ENCODE results near the gene FCRL5. TPM values are rescaled to one million over a fixed set of nuclear protein-coding genes. Genes with fewer than 3 reads are reported as not detected.

The FCRL5 gene
- total and polyA plus RNA-seq, 3 experiments from 2014 or later: not detected

DNA sequence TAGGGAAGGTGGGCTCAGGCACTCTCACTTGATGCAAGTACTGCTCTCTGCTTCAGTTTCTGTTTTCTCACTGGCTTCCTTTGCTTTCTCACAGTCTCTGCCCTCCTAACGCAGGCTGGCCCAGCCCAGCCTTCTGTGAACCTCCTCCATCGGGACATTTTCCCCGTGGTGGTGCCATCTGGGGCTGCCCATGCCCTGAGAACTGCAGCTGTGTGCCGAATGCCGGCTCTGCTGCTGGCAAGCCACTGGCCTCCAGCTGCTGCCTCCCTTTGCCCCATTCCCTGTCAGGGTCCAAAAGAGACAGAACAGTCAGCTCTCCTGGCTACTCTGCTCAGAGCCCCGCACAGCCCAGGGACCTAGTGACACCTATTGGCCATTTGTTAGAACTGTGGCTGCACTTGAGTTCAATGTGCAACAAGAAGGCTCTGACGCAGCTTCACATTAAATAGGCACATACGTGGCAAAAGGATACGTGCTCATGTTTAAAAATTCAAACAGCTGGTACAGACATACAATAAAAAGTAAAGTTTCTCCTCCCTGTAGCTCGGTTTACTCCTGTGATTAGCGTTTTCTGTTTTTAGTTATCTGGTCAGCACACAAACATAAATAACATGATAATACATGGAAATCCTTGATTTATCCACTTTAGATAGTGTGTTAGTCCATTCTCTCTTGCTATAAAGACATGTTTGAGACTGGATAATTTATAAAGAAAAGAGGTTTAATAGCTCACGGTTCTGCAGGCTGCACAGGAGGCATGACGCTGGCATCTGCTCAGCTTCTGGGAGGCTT lies 46.6 kb downstream of the FCRL5 start:
- no peaks in the 10 kb centered on the region for H3K9me3 Mint-ChIP-seq
- Histone ChIP-seq H3K36me3 (ENCODE audit: insufficient read depth, low read length) (no peaks in the 10 kb centered on the region), H3K27ac (ENCODE audit: low read depth, low read length) (no peak overlapping the region), H3K27me3 (ENCODE audit: insufficient read depth, low read length, poor library complexity, severe bottlenecking) (no peaks in the 10 kb centered on the region), H3K4me1 (ENCODE audit: insufficient read depth, low read length) (no peaks in the 10 kb centered on the region), H3K9me3 (ENCODE audit: low read length) (no peaks in the 10 kb centered on the region), H3K4me3 (ENCODE audit: low read length) (no peak overlapping the region)
- no peak overlapping the region for H3K27ac Mint-ChIP-seq
- ChIA-PET POLR2A (no interaction called here), CTCF (interaction anchor here (1.2 kb wide), 2 partner anchors 10 to 134 kb away, joined by 3 to 5 read pairs; no protein-coding TSS in a partner anchor)
- H3K27me3 Mint-ChIP-seq: peaks cover 0 to 17% of the 10 kb centered on the region in 2 donors
- H3K36me3 Mint-ChIP-seq: no peaks in the 10 kb centered on the region
- no peak for DNase-seq
- H3K4me1 Mint-ChIP-seq: no peaks in the 10 kb centered on the region
- no peak overlapping the region for H3K4me3 Mint-ChIP-seq

DNA sequence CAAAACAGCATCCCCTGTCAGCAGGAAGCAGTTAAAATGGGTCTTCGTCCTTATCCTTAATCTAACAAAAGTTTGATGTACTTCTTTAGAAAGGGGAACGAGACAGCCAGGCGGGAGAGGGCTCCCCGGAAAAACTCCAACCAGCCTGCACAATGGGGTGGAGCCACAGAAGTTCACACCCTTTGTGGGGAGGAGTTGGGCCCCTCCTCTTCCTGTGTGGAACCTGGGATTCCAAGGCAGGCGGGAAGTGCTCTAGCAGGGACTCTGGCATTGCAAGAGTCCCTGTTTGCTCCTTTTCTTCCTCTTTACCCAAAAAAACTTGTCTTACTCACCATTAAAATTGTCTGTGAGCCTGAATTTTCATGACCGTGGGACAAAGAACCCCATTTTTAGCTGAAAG lies 47.7 kb downstream of the FCRL5 start:
- no peaks in the 10 kb centered on the region for H3K27me3 ChIP-seq (ENCODE audit: insufficient read depth, low read length, poor library complexity, severe bottlenecking)
- peaks cover 0 to 21% of the 10 kb centered on the region in 2 donors for H3K27me3 Mint-ChIP-seq
- POLR2A ChIA-PET: no interaction called here
- CTCF ChIA-PET: interaction anchor here (1.2 kb wide), 1 partner anchor 133 kb away, joined by 3 read pairs; no protein-coding TSS in a partner anchor
- H3K9me3 Mint-ChIP-seq: no peaks in the 10 kb centered on the region
- H3K36me3 ChIP-seq (ENCODE audit: insufficient read depth, low read length): no peaks in the 10 kb centered on the region
- H3K9me3 ChIP-seq (ENCODE audit: low read length): no peaks in the 10 kb centered on the region
- no peak overlapping the region for H3K27ac ChIP-seq (ENCODE audit: low read depth, low read length)
- H3K27ac Mint-ChIP-seq: no peak overlapping the region
- no peaks in the 10 kb centered on the region for H3K4me1 ChIP-seq (ENCODE audit: insufficient read depth, low read length)
- no peaks in the 10 kb centered on the region for H3K4me1 Mint-ChIP-seq
- DNase-seq: no peak
- no peak overlapping the region for H3K4me3 Mint-ChIP-seq
- H3K4me3 ChIP-seq (ENCODE audit: low read length): no peak overlapping the region
- H3K36me3 Mint-ChIP-seq: no peaks in the 10 kb centered on the region

DNA sequence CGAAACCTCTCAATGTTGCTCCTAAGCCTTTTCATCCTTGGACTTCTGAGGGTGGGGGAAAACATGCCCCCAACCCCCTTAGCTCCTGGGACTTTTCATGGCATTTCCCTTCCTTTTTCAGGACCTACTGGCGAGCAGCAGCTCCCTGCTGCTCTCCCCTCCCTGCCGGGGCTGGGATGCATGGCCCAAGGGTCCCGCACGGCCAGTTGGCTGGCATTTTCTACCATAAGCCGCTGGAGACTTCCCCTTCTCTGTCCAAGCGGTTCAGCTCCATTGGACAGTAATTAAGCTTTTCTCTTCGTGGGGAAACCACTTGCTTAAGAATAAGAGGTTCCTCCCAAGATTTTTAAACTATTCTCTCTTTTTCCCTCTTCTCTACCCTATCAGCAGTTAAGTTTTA lies 52.8 kb downstream of the FCRL5 start:
- H3K9me3 Mint-ChIP-seq: no peaks in the 10 kb centered on the region
- Histone ChIP-seq H3K27ac (ENCODE audit: low read depth, low read length) (no peak overlapping the region), H3K36me3 (ENCODE audit: insufficient read depth, low read length) (no peaks in the 10 kb centered on the region), H3K9me3 (ENCODE audit: low read length) (no peaks in the 10 kb centered on the region), H3K4me1 (ENCODE audit: insufficient read depth, low read length) (no peaks in the 10 kb centered on the region), H3K27me3 (ENCODE audit: insufficient read depth, low read length, poor library complexity, severe bottlenecking) (no peaks in the 10 kb centered on the region), H3K4me3 (ENCODE audit: low read length) (no peak overlapping the region)
- CTCF ChIA-PET: no interaction called here
- H3K27me3 Mint-ChIP-seq: peaks cover 7 to 19% of the 10 kb centered on the region in 2 donors
- H3K4me1 Mint-ChIP-seq: peaks cover 0 to 3% (median 0%) of the 10 kb centered on the region in 3 donors
- DNase-seq: no peak
- POLR2A ChIA-PET: no interaction called here
- H3K36me3 Mint-ChIP-seq: no peaks in the 10 kb centered on the region
- no peak overlapping the region for H3K27ac Mint-ChIP-seq
- no peak overlapping the region for H3K4me3 Mint-ChIP-seq

DNA sequence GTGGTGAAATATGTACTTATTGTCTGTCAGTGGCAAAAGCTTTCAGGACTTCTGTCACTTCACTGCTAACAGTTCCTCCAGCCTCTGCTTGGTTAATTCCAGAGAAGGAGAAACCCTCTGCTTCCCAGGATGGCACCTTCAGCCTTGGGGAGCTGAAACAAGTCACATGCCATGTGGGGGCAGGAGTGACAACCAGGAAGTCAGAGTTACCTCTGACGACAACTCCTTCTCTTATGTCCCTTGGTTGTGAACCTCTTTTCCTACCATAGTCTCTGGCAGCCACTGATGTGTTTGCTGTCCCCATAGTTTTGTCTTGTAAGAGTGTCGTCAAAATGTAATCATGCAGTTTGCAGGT lies 53.6 kb downstream of the FCRL5 start:
- no peaks in the 10 kb centered on the region for H3K9me3 ChIP-seq (ENCODE audit: low read length)
- no peak overlapping the region for H3K4me3 ChIP-seq (ENCODE audit: low read length)
- no peak for DNase-seq
- POLR2A ChIA-PET: no interaction called here
- Mint-ChIP-seq H3K27me3 (peaks cover 13 to 24% of the 10 kb centered on the region in 2 donors), H3K4me1 (peaks cover 0 to 3% (median 0%) of the 10 kb centered on the region in 3 donors), H3K9me3 (no peaks in the 10 kb centered on the region), H3K27ac (no peak overlapping the region), H3K4me3 (no peak overlapping the region), H3K36me3 (no peaks in the 10 kb centered on the region)
- H3K27me3 ChIP-seq (ENCODE audit: insufficient read depth, low read length, poor library complexity, severe bottlenecking): no peaks in the 10 kb centered on the region
- H3K27ac ChIP-seq (ENCODE audit: low read depth, low read length): no peak overlapping the region
- H3K36me3 ChIP-seq (ENCODE audit: insufficient read depth, low read length): no peaks in the 10 kb centered on the region
- CTCF ChIA-PET: no interaction called here
- no peaks in the 10 kb centered on the region for H3K4me1 ChIP-seq (ENCODE audit: insufficient read depth, low read length)

DNA sequence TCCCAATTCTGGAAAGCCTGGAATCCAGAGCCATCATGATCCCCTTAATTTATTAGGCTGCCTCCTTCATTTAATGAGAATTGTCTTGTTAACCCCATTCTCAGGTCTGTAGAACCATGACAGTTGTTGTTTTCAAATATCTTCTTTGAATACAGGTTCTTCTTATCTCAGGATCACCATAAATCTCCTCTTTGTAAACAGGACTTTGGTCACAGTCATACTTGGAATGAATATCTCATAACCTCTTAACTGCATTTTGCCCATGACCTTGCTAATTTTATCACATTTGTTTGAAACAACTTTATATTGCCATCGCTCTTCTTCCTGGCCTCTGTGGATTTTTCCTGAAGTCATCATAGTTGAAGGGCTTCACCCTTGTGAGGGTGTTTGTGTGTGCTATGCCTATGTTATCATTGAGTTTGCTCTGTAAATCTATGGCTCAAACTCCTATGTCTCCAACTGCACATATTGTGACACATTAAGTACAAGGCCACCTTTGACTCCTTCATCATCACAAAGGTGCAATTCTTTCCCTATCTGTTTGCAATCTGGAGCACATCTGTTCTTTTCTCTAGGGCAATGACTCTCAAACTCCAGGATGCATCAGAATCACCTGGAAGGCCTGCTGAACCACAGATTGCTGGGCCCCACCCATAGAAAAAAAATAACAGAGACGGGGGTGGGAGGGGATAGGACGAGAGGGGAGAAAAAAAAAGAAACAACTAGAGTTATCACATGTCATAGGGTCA lies 54.2 kb downstream of the FCRL5 start:
- POLR2A ChIA-PET: no interaction called here
- CTCF ChIA-PET: no interaction called here
- H3K4me3 ChIP-seq (ENCODE audit: low read length): no peak overlapping the region
- Mint-ChIP-seq H3K36me3 (no peaks in the 10 kb centered on the region), H3K4me1 (peaks cover 0 to 3% (median 0%) of the 10 kb centered on the region in 3 donors), H3K27ac (no peak overlapping the region), H3K9me3 (no peaks in the 10 kb centered on the region), H3K27me3 (peaks cover 16 to 30% of the 10 kb centered on the region in 2 donors), H3K4me3 (no peak overlapping the region)
- no peaks in the 10 kb centered on the region for H3K9me3 ChIP-seq (ENCODE audit: low read length)
- DNase-seq: no peak
- H3K27me3 ChIP-seq (ENCODE audit: insufficient read depth, low read length, poor library complexity, severe bottlenecking): no peaks in the 10 kb centered on the region
- no peaks in the 10 kb centered on the region for H3K36me3 ChIP-seq (ENCODE audit: insufficient read depth, low read length)
- H3K27ac ChIP-seq (ENCODE audit: low read depth, low read length): no peak overlapping the region
- H3K4me1 ChIP-seq (ENCODE audit: insufficient read depth, low read length): no peaks in the 10 kb centered on the region

DNA sequence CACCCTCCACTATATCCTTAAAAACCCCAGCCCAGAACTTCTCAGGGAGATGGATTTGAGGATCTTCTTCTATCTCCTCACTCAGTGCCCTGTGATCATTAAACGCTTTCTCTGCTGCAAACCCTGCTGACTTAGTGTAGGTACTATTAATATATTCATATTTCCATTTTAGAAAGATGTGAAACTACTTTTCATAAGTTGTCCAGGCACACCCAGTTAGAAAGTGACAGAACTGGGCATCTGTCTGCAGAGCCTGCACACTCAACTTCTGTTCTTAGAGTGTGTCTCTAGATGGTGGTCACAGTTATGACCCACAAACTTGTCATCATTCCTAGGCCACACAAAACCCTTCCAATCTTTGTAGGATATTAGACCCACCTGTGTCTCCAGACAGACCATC lies 55.0 kb downstream of the FCRL5 start:
- ChIA-PET CTCF (no interaction called here), POLR2A (no interaction called here)
- Mint-ChIP-seq H3K4me1 (peaks cover 0 to 3% (median 0%) of the 10 kb centered on the region in 3 donors), H3K9me3 (no peaks in the 10 kb centered on the region), H3K27ac (no peak overlapping the region), H3K36me3 (no peaks in the 10 kb centered on the region), H3K27me3 (peaks cover 16 to 37% of the 10 kb centered on the region in 2 donors), H3K4me3 (no peak overlapping the region)
- H3K27ac ChIP-seq (ENCODE audit: low read depth, low read length): no peak overlapping the region
- H3K9me3 ChIP-seq (ENCODE audit: low read length): no peaks in the 10 kb centered on the region
- no peaks in the 10 kb centered on the region for H3K36me3 ChIP-seq (ENCODE audit: insufficient read depth, low read length)
- H3K4me3 ChIP-seq (ENCODE audit: low read length): no peak overlapping the region
- H3K4me1 ChIP-seq (ENCODE audit: insufficient read depth, low read length): no peaks in the 10 kb centered on the region
- no peaks in the 10 kb centered on the region for H3K27me3 ChIP-seq (ENCODE audit: insufficient read depth, low read length, poor library complexity, severe bottlenecking)
- DNase-seq: no peak

DNA sequence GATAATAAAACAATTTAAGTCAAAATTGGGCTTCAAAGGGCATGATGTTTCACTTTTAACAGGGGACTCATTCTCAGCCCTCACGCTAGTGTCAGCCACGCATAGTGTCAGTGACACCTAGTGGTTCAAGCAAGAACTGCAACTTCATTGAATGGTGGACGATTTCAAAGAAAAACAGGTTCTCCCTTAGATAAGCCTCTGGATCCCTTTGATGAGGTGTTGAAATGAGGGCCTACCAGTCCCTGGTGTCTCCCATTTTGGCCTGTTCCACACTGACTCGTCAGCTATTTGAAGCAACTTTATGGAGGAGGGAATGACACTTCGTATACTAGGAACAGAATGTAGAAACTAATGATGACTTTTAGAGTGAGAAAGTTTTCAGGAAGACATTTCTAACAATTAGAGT lies 56.2 kb downstream of the FCRL5 start:
- no peak overlapping the region for H3K27ac ChIP-seq (ENCODE audit: low read depth, low read length)
- no peaks in the 10 kb centered on the region for H3K9me3 ChIP-seq (ENCODE audit: low read length)
- no peaks in the 10 kb centered on the region for H3K27me3 ChIP-seq (ENCODE audit: insufficient read depth, low read length, poor library complexity, severe bottlenecking)
- Mint-ChIP-seq H3K4me3 (no peak overlapping the region), H3K36me3 (no peaks in the 10 kb centered on the region), H3K27ac (no peak overlapping the region), H3K4me1 (peaks cover 0 to 3% (median 0%) of the 10 kb centered on the region in 3 donors), H3K9me3 (no peaks in the 10 kb centered on the region), H3K27me3 (peaks cover 21 to 48% of the 10 kb centered on the region in 2 donors)
- no peak overlapping the region for H3K4me3 ChIP-seq (ENCODE audit: low read length)
- ChIA-PET CTCF (interaction anchor here (1.1 kb wide), 1 partner anchor 56 kb away, joined by 3 read pairs; the partner anchor contains the start of gene FCRL5), POLR2A (no interaction called here)
- peak in 2 of 5 donors; percentile 17 to 56 for DNase-seq
- no peaks in the 10 kb centered on the region for H3K36me3 ChIP-seq (ENCODE audit: insufficient read depth, low read length)
- no peaks in the 10 kb centered on the region for H3K4me1 ChIP-seq (ENCODE audit: insufficient read depth, low read length)

DNA sequence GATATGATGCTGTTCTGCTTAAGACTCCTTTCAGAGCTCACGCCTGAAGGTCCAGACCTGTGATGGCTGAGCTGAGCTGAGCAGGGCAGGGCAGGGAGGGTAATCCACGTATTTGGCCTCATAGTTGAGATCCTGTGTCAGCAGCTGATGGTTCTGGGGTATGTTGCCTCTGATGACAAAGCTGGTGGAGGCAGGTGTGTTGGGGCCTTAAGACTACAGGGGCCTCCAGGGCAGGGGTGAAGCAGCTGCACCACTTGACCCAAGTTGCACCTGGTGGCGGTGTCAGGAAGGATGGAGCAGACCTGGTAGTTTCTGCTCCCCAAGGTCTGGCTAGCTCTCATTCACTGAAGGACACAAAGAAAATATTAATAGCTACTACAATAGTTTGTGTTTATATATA lies 57.0 kb downstream of the FCRL5 start:
- no peaks in the 10 kb centered on the region for H3K36me3 Mint-ChIP-seq
- Histone ChIP-seq H3K36me3 (ENCODE audit: insufficient read depth, low read length) (no peaks in the 10 kb centered on the region), H3K4me1 (ENCODE audit: insufficient read depth, low read length) (no peaks in the 10 kb centered on the region), H3K27ac (ENCODE audit: low read depth, low read length) (no peak overlapping the region), H3K9me3 (ENCODE audit: low read length) (no peaks in the 10 kb centered on the region), H3K27me3 (ENCODE audit: insufficient read depth, low read length, poor library complexity, severe bottlenecking) (no peaks in the 10 kb centered on the region), H3K4me3 (ENCODE audit: low read length) (no peak overlapping the region)
- H3K4me1 Mint-ChIP-seq: peaks cover 0 to 3% (median 0%) of the 10 kb centered on the region in 3 donors
- CTCF ChIA-PET: interaction anchor here (0.8 to 1.1 kb wide), 3 partner anchors 10 to 24 kb away, joined by 3 to 5 read pairs (median 4); no protein-coding TSS in a partner anchor
- peaks cover 24 to 48% of the 10 kb centered on the region in 2 donors for H3K27me3 Mint-ChIP-seq
- no peak overlapping the region for H3K4me3 Mint-ChIP-seq
- no peak for DNase-seq
- H3K27ac Mint-ChIP-seq: no peak overlapping the region
- POLR2A ChIA-PET: no interaction called here
- H3K9me3 Mint-ChIP-seq: no peaks in the 10 kb centered on the region
